Measurements from ENCODE around the gene YPEL5. TPM values are rescaled to one million over a fixed set of nuclear protein-coding genes. Genes with fewer than 3 reads are reported as not detected.
"Not testable (repeated sequence)": the region's sequence is repeated elsewhere in the genome, so short reads cannot be mapped to it uniquely, and the experiment has no call there.

Gene YPEL5
- total and polyA plus RNA-seq, 4 donors: 57.2 to 154 (median 65.4) TPM

DNA sequence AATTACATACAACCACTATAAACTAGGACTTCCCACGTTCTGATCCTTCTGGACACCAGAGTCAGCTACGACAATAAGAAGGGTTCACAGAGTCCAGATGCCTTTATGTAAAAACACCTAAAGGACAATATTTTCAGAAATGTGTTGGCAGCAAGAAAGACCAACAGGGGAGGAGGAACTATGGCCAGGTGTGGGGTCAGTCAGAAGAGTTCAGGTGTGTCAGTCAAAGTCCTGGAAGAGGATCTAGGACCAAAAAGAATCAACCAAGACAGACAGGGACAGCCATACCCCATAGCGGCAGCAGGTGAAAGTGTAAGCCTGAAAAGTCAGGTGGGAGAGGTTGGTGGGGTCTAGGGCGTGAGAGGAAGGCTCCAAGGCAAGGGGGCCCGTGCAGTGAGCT lies 38.0 kb upstream of the YPEL5 start:
- H3K27ac ChIP-seq (ENCODE audit: low read depth in 1 of 2, low read length in 1 of 2): no peak overlapping the region
- H3K9me3 ChIP-seq (ENCODE audit: control insufficient read depth in 4 of 4, insufficient read depth in 3 of 4, low read length in 3 of 4): no peaks in the 10 kb centered on the region
- H3K9ac ChIP-seq (ENCODE audit: insufficient read depth in 1 of 2, low read length in 2 of 2): no peak overlapping the region
- DNase-seq: no peak
- H3K4me1 ChIP-seq (ENCODE audit: control insufficient read depth in 5 of 5, insufficient read depth in 5 of 5, low read length in 5 of 5): no peaks in the 10 kb centered on the region
- WGBS, 2 donors: 76 to 89% methylated on average over 5 of the region's 5 CpGs
- TF ChIP-seq CTCF (IDR thresholded peaks at IDR 0.05; ENCODE audit: control extremely low read depth, extremely low read depth): no peak
- no peaks in the 10 kb centered on the region for H3K27me3 ChIP-seq (ENCODE audit: control insufficient read depth in 3 of 3, insufficient read depth in 3 of 3, low read length in 2 of 3)
- ATAC-seq (ENCODE audit: insufficient read depth, low FRiP score): no peak
- no peak overlapping the region for H3K4me3 ChIP-seq
- H3K36me3 ChIP-seq (ENCODE audit: control insufficient read depth in 4 of 4, insufficient read depth in 4 of 4, low read length in 4 of 4): no peaks in the 10 kb centered on the region

GRCh38 chr2:30109856-30110255 lies 37.0 kb upstream of the YPEL5 start:
- no peaks in the 10 kb centered on the region for H3K27me3 ChIP-seq (ENCODE audit: control insufficient read depth in 3 of 3, insufficient read depth in 3 of 3, low read length in 2 of 3)
- 40 to 62% methylated on average over 6 of the region's 6 CpGs for WGBS, 2 donors
- ATAC-seq (ENCODE audit: insufficient read depth, low FRiP score) (no peak), DNase-seq (no peak)
- H3K4me3 ChIP-seq: no peak overlapping the region
- no peak for TF ChIP-seq CTCF (IDR thresholded peaks at IDR 0.05; ENCODE audit: control extremely low read depth, extremely low read depth)
- H3K4me1 ChIP-seq (ENCODE audit: control insufficient read depth in 5 of 5, insufficient read depth in 5 of 5, low read length in 5 of 5): no peaks in the 10 kb centered on the region
- H3K27ac ChIP-seq (ENCODE audit: low read depth in 1 of 2, low read length in 1 of 2): no peak overlapping the region
- no peak overlapping the region for H3K9ac ChIP-seq (ENCODE audit: insufficient read depth in 1 of 2, low read length in 2 of 2)
- no peaks in the 10 kb centered on the region for H3K9me3 ChIP-seq (ENCODE audit: control insufficient read depth in 4 of 4, insufficient read depth in 3 of 4, low read length in 3 of 4)
- no peaks in the 10 kb centered on the region for H3K36me3 ChIP-seq (ENCODE audit: control insufficient read depth in 4 of 4, insufficient read depth in 4 of 4, low read length in 4 of 4)

DNA sequence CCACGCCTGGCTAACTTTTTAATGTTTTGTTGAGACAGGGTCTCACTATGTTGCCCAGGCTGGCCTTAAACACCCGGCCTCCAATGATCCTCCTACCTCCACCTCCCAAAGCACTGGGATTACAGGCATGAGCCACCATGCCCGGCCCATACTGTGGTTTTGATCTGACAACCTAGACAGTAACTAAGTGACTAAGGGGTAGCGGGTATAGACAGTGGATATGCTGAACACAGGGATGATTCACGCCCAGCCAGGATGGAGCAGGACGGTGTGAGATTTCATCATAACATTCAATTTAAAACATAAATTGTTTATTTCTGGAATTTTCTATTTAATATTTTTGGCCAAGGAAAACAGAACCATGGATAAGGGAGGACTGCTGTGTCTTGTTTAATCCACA lies 36.0 kb upstream of the YPEL5 start:
- no peak for DNase-seq
- no peak overlapping the region for H3K4me3 ChIP-seq
- H3K27ac ChIP-seq (ENCODE audit: low read depth in 1 of 2, low read length in 1 of 2): no peak overlapping the region
- no peaks in the 10 kb centered on the region for H3K27me3 ChIP-seq (ENCODE audit: control insufficient read depth in 3 of 3, insufficient read depth in 3 of 3, low read length in 2 of 3)
- 80 to 86% methylated on average over 6 of the region's 6 CpGs for WGBS, 2 donors
- TF ChIP-seq CTCF (IDR thresholded peaks at IDR 0.05; ENCODE audit: control extremely low read depth, extremely low read depth): no peak
- H3K36me3 ChIP-seq (ENCODE audit: control insufficient read depth in 4 of 4, insufficient read depth in 4 of 4, low read length in 4 of 4): no peaks in the 10 kb centered on the region
- H3K9me3 ChIP-seq (ENCODE audit: control insufficient read depth in 4 of 4, insufficient read depth in 3 of 4, low read length in 3 of 4): no peaks in the 10 kb centered on the region
- ATAC-seq (ENCODE audit: insufficient read depth, low FRiP score): no peak
- H3K9ac ChIP-seq (ENCODE audit: insufficient read depth in 1 of 2, low read length in 2 of 2): no peak overlapping the region
- H3K4me1 ChIP-seq (ENCODE audit: control insufficient read depth in 5 of 5, insufficient read depth in 5 of 5, low read length in 5 of 5): no peaks in the 10 kb centered on the region

- not testable (repeated sequence) for ATAC-seq (ENCODE audit: insufficient read depth, low FRiP score); H3K4me1 ChIP-seq (ENCODE audit: control insufficient read depth in 5 of 5, insufficient read depth in 5 of 5, low read length in 5 of 5); H3K36me3 ChIP-seq (ENCODE audit: control insufficient read depth in 4 of 4, insufficient read depth in 4 of 4, low read length in 4 of 4); H3K4me3 ChIP-seq; H3K9ac ChIP-seq (ENCODE audit: insufficient read depth in 1 of 2, low read length in 2 of 2); DNase-seq; H3K27ac ChIP-seq (ENCODE audit: low read depth in 1 of 2, low read length in 1 of 2); H3K27me3 ChIP-seq (ENCODE audit: control insufficient read depth in 3 of 3, insufficient read depth in 3 of 3, low read length in 2 of 3); H3K9me3 ChIP-seq (ENCODE audit: control insufficient read depth in 4 of 4, insufficient read depth in 3 of 4, low read length in 3 of 4)
- 72 to 77% methylated on average over 19 of the region's 19 CpGs for WGBS, 2 donors
These were observed 35.6 kb upstream of the YPEL5 start for GRCh38 chr2:30111186-30111585.

All from lung (tissue), 12 donors.